GM18526 (cell line): ENCODE measurements around the gene PEX1.

Experiments used
- POLR2A ChIP-seq: IDR thresholded peaks from 3 replicates; pipeline ENCODE4 v1.6.1; 2011; ENCODE audit not compliant: insufficient read length; ENCODE audit errors: extremely low read depth

PEX1 gene

GRCh38 chr7:92461027-92462003 is 67.0 kb downstream of the PEX1 start:
- no peak for TF ChIP-seq POLR2A

GRCh38 chr7:92460510-92460909 is 67.8 kb downstream of the PEX1 start:
- TF ChIP-seq POLR2A: no peak

- no peak for TF ChIP-seq POLR2A
Measured at GRCh38 chr7:92460109-92460508, 68.2 kb downstream of the PEX1 start.

GRCh38 chr7:92456236-92456635 is 72.1 kb downstream of the PEX1 start:
- no peak for TF ChIP-seq POLR2A

GRCh38 chr7:92451645-92452044 is 76.7 kb downstream of the PEX1 start:
- TF ChIP-seq POLR2A: no peak

GRCh38 chr7:92448205-92448747 is 80.0 kb downstream of the PEX1 start:
- TF ChIP-seq POLR2A: no peak

- TF ChIP-seq POLR2A: peak; percentile 67
Measured at GRCh38 chr7:92447345-92448204, 80.7 kb downstream of the PEX1 start, which contains the start of gene GATAD1. Gene GATAD1, plus strand, starts transcription at chr7:92447482. Its CDS starts 248 bp downstream, at chr7:92447730.

- no peak for TF ChIP-seq POLR2A
Measured at GRCh38 chr7:92446869-92447344, 81.4 kb downstream of the PEX1 start.

- no peak for TF ChIP-seq POLR2A
Measured at GRCh38 chr7:92437956-92438491, 90.3 kb downstream of the PEX1 start.
